Fibroblast of skin of abdomen (primary cell): ENCODE measurements around the gene FER.
"Not testable (repeated sequence)": the region's sequence is repeated elsewhere in the genome, so short reads cannot be mapped to it uniquely, and the experiment has no call there.

Experiments used
- DNase-seq: peaks from one replicate; pipeline ENCODE4 v3.0.0-alpha.2; 2013

The FER gene

DNA sequence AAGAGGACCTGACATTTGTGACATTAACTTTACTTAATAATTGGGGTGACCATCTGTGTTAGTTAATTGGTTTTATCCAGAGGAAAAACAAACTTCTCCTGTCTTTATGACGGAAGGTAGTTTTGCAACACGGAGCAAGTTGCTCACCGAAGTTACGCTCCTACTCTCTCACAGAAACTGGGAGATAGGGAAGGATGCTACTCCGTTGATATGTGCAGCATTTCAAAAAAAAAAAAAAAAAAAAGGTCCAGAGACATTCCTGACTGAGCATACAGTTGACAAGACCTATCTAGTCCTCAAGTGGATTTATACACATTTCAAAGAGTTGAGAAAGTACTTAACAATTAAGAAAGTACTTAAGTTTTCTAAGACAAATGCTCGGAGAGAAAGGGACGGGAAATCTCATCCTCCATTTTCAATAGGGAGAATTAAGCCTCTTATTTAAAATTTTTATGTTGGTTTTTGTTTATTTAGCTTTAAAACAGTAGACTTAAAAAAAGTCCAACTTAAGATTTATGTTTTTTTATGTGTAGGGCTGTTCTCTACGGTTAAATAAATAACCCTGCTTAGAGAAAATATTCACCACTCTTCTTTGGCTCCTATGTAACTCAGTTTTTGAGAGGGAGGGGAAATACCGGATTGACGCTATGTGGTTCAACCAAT, 455 bp upstream of the FER start:
- DNase-seq: no peak

DNA sequence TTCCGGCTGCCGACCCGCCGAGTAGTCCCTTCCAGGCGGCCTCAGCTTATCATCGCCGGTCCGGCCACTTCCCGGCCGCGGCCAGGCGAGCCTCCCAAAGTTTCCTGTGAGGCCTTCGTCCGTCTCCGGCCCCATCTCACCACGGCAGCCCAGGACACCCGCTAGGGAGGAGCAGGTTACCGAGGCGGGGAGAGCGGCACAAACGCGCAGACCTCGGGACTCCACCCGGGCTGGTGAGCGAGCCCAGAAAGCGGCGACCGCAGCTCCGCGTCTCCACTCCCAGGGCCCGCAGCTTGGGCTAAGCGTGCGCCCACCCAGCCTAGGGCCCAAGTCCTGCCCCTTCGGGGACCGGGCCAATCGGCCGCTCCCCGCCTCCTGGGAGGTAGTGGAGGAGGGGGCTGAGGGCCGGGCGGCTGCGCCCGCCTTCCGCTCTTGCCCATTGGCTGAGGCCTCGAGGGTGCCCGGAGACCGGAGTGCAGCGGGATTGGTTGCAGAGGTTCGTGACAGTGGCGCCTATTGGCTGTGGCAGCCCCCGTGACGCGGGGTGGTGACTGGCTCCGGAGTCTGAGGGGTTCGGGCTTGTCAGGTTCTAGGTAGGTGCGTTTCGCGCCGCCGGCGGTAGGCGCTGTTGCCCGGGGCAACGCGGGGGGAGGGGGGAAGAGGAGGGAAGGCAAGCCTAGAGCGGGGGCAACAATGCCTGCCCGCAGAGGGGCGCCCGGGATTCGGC, 867 bp downstream of the FER start:
- peak; percentile 99 for DNase-seq

DNA sequence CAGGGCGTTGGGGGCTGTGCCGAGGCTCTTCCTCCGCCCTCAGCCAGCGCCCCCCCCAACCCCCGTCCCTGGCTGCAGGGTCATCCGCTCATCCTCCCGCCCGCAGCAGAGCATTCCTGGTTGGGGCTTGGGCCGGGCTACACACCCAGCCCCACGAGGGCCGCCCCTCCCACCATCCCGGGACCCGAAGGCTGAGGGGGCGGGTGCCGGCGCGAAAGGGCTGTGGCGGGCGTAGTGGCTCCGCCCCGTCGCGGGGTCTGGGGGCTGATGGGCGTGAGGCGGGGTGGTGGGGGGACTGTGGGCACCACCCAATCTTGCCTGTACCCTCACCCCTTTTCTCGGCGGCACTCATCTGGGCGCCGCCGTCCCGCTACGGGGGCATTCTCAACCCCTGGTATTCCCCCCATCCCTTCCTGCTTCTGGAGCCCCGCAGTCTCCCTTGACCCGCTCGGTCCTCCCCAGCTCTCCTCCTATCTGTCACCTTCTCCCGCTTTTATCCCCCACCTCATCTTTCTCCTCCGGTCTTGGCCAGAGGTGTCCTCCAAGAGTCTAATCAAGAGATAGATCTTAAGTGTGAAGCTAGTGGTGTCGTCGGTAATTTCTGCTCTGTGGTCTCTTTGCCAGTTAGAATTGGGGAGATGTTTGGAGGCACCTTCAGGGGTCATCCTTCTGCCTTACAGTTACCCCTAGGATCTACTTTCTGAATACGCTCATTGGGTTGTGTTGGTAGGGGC, 1.6 kb downstream of the FER start:
- no peak for DNase-seq

DNA sequence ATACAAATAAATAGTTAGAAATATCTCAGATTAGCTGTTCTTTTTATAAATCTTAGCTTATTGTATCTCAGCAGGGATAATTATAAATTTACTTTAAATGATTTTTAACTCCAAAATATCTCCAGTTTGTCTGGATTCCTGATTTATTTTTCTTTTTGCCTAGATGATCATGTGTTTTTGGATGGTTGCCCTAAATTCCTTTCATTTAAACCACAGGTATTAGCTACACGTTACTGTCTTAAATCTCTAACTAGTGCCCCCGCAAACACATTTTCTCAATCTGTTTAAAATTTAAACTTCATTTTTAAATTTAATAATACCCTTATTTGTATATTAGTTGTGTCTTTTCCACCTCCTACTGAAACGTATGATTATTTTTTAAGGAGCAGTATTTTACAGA, 5.6 kb downstream of the FER start:
- DNase-seq: peak; percentile 62

DNA sequence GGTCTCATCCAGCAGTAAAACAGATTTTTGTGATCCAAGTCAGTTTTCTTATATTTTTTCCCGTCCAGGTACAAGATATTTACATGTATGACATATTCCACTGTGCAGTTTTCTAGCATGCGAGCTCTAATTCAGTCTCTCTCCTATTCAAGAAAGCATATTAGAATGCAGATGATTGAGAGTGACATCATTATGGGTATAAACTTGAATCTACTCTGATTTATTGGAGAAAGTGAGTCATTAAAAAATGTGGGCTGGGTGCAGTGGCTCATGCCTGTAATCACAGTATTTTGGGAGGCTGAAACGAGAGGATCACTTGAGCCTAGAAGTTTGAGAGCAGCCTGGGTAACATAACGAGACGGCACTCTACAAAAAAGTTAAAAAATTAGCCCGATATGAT, 6.2 kb downstream of the FER start:
- peak; percentile 69 for DNase-seq

DNA sequence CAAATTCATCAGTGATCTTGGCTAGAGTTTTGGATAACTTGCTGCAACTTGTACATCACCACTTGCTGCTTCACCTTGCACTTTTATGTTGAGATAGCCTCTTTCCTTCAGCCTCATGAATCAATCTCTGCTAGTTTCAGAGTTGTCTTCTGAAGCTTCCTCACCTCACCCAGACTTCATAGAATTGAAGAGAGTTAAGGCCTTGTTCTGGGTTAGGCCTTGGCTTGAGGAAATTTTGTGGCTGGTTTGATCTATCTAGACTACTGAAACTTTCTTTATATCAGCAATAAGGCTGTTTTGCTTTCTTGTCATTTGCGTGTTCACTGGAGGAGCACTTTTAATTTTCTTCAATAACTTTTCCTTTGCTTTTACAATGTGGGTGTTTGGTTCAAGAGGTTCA, 12.8 kb downstream of the FER start:
- no peak for DNase-seq

DNA sequence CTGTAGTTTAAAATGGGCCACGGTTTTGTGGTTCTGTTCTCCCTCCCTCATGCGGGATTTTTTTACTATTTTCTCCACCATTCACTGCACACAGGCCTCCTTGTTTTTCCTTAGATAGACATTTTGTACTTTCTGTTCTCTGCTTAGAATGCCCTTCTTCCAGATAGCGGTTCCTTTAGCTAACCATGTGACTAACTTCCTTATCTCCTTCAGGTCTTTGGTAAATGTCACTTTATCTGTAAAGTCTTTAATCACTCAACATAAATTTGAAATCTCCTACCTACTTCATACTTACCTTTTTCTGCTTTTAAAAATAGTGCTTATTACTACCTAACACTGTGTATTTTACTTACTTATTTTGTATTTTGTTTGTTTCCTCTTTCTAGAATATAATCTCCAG, 15.0 kb downstream of the FER start:
- no peak for DNase-seq

DNA sequence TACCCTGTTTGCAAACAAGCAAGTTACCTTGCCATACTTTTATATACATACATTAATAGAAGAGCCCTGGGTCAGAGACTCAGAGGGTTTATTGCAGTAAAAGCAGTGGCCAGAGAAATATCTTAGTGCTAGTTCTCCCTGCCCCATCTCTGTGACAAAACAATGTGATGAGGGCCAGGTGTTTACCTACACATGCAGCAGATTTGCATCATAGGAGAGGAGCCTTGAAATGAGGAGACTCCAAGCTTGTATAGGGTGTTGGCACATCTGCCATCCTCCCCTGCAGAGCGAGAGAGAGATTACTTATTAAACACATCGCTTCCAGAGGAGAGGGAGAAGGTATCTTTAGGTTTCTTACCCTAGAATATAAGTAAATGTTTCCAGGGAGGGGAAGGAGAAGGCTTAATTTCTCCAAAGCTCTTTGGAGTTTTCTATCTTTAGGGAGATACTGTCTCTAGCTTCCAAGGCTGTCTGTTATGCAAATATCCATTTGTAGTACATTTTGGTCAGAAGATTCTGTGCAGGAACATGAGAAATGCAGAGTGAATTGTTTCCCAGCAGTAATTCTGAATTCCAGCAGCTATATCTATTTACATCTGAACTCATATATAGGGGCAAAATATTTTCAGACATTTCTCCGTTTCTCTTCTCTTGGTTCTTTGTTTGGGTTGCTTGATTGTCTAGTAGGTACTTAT, 15.7 kb downstream of the FER start:
- DNase-seq: no peak

DNA sequence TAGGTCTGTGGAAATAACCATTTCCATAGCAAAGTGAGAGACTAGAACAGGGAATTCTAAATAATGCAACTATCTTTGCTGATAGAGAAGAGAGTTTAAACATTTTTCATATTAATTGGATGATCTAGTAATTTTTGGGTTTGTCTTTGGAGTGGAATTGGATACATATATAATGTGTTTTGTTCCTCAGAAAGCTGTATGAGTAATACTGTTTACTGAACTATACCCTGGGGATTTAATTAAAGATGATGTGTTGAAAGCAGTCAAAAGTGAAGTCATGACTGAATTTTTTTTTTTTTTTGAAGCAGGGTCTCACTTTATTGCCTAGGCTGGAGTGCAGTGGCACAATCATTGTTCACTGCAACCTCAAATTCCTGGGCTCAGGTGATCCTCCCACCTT, 17.9 kb downstream of the FER start:
- no peak for DNase-seq

DNA sequence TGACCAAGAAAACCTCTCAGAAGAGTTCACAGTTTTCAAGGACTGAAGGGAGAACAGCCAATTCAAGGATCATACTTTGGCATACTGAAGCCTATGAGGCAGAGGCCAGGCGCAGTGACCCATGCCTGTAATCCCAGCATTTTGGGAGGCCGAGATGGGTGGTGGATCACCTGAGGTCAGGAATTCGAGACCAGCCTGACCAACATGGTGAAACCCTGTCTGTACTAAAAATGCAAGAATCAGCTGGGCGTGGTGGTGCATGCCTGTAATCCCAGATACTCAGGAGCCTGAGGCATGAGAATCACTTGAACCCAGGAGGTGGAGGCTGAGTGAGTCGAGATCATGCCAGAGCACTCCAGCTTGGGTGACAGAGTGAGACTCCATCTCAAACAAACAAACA, 19.2 kb downstream of the FER start:
- not testable (repeated sequence) for DNase-seq

DNA sequence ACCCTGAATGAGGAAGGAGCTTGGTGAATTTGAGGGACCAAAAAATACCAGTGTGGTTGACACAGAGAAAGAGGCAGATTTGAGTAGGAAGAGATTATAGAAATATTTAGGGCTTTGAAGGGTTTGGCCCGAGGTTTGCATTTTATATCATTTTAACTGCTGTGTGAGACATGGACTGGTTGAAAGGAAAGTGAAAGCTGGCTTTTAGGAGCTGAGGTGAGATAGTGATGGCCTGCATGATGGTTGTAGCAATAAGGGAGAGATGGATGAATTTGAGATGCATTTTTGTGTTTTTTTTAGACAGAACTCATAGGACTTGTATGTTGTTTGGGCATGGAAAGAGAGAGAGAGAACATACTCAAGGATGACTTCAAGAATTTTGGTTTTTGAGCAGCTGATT, 21.7 kb downstream of the FER start:
- DNase-seq: no peak

DNA sequence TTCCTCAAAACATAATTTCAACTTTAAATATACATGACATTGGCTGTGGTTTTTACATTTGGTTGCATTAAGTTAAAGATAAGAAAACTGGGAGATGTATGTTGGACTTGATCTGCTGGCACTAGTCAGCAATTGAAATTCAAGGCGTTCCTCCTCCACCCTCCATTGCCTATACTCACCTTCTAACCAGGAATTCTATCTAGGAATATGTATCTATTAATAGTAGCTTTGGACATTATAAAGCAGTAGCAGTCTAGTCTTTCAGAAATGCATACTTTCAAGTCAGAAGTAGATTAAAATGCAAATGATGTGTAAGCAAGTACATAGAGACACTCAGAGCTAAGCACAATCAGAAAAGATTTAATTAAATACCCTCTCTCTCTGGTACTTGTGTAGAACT, 24.9 kb downstream of the FER start:
- no peak for DNase-seq

DNA sequence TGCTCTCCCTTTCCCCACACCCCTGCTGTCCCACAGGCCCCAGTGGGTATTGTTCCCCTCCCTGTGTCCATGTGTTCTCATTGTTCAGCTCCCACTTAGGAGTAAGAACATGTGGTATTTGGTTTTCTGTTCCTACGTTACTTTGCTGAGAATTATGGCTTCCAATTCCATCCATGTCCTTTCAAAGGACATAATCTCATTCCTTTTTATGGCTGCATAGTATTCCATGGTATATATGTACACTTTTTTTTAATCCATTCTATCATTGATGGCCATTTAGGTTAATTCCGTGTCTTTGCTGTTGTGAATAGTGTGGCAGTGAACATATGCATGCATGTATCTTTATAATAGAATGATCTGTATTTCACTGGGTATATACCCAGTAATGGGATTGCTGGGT, 25.6 kb downstream of the FER start:
- no peak for DNase-seq

DNA sequence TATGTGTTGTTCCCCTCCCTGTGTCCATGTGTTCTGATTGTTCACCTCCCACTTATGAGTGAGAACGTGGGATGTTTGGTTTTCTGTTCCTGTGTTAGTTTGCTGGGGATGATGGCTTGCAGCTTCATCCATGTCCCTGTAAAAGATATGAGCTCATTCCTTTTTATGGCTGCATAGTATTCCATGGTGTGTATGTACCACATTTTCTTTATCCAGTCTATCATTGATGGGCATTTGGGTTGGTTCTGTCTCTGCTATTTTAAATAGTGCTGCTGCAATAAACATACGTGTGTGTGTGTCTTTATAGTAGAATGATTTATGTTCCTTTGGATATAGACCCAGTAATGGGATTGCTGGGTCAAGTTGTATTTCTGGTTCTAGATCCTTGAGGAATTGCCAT, 26.4 kb downstream of the FER start:
- DNase-seq: not testable (repeated sequence)

DNA sequence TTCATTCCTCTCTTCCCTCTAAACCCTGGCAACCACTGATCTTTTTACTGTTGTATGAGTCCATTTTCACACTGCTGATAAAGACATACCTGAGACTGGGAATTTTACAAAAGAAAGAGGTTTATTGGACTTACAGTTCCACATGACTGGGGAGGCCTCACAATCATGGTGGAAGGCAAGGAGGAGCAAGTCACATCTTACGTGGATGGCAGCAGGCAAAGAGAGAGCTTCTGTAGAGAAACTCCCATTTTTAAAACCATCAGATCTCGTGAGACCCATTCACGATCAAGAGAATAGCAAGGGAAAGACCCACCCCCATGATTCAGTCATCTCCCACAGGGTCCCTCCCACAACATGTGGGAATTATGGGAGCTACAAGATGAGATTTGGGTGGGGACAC, 29.9 kb downstream of the FER start:
- DNase-seq: not testable (repeated sequence)

DNA sequence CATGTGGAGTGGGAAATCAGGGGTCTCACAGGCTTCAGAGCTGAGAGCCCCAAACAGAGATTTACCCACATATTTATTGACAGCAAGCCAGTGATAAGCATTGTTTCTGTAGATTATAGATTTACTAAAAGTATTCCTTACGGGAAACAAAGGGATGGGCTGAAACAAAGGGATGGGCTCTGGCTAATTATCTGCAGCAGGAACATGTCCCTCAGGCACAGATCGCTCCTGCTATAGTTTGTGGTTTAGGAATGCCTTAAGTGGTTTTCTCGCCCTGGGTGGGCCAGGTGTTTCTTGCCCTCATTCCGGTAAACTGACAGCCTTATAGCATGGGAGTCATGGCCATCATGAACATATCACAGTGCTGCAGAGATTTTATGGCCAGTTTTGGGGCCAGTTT, 36.9 kb downstream of the FER start:
- not testable (repeated sequence) for DNase-seq

DNA sequence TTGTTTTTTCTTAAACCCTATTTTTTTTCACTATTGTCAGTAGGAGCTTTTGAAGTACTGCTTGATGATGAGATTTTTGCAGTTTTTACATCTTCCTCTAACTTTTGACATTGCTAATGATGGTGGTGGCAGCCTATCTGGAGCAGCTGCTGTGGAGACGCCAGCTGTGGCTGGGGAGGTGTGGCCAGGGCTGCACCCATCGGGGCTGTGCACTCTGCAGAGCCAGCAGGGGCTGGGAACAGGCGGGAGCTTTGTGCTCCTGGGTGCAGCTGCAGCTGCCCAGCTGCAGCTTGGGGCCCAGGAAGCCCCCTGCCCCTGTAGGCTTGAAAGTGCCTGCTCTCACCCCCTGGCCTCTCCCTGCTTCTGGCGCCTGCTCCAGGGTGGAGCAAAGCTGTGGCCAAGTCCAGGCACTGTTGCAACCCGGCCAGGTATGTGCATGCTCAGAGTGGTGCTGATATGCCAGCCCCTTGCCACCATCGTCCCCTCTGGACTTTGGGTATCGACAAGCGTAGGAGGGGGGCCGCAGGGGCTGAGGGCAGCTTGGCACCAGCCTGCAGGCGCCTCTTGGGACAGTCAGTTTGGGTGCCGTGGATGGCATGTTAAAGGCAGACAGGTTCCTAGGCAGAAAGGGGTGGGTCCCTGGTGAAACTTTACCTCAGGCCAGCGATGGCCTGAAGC, 39.2 kb downstream of the FER start:
- DNase-seq: no peak

DNA sequence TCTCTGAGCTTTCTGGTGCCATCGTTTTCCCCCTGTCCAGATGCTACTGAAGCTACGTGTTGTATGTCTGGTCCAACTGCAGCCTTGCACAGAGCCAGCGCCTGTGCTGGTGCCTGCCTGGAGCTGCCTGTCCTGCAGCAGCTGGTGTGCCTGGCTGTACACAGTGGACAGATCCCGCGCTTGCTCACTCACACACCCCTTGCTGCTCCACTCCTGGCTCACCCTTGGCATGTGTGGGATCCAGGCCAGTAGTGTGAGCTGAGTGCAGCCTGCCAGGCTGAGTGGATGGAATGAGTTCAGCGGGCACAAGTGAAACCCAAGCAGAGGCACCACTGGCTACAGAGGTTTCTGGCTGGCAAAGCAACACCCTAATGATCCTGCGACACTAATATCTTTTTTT, 40.4 kb downstream of the FER start:
- no peak for DNase-seq

DNA sequence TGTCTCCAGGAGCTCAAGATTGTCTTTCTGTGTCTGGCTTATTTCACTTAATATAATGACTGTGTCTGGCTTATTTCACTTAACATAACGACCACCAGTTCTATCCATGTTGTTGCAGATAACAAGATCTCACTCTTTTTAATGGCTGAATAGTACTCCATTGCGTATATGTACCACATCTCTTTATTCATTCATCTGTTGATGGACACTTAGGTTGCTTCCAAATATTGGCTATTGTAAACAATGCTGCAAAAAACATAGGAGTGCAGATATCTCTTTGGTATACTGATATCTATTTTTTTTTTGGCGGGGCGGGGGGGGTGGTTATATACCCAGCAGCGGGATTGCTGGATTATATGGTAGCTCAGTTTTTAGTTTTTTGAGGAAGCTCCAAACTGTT, 45.5 kb downstream of the FER start:
- DNase-seq: no peak

DNA sequence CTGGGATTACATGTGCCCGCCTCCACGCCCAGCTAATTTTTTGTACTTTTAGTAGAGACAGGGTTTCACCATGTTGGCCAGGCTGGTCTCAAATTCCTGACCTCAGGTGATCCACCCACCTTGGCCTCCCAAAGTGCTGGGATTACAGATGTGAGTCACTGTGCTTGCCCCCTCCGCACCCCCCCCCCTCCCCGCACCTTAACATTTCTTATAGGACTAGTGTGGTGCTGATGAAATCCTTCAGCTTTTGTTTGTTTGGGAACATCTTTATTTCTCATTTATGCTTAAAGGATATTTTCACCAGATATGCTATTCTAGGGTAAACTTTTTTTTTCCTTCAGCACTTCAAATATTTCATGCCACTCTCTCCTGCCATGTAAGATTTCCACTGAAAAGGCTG, 46.7 kb downstream of the FER start:
- DNase-seq: not testable (repeated sequence)

DNA sequence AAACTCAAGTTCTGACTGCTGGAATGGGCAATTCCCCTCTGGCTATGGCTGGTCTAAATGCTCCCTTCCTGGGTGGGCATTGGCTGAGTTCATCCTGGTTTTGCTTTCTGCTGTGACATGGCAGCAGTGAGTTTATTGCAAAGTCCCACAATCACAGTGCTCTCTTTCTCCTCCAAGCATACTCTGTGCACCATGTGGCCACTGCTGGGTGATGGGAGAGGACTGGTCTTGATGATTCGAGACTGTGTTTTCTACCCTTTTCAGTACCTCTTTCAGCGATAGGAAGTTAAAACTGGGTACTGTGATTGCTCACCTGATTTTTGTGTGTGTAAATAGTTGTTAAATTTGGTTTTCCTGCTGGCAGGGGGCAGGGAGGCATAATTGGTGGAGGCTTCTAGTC, 49.7 kb downstream of the FER start:
- DNase-seq: no peak

DNA sequence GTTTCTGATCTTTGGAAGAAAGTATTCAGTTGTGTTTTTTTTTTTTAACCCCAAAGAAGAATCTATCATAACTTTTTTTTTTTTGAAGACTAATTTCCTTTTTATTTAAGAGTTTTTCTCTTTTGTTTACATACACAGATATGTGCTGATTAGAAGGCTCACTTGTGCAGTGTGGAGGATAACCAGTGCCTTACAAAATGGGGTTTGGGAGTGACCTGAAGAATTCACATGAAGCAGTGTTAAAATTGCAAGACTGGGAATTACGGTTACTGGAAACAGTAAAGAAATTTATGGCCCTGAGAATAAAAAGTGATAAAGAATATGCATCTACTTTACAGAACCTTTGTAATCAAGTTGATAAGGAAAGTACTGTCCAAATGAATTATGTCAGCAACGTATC, 50.3 kb downstream of the FER start:
- no peak for DNase-seq
